ENCODE results near the gene PDE4D. TPM values are rescaled to one million over a fixed set of nuclear protein-coding genes. Genes with fewer than 3 reads are reported as not detected.
"Not testable (repeated sequence)": the region's sequence is repeated elsewhere in the genome, so short reads cannot be mapped to it uniquely, and the experiment has no call there.

PDE4D gene
- total RNA-seq, 1 experiment from 2014 or later: 5.3 TPM

DNA sequence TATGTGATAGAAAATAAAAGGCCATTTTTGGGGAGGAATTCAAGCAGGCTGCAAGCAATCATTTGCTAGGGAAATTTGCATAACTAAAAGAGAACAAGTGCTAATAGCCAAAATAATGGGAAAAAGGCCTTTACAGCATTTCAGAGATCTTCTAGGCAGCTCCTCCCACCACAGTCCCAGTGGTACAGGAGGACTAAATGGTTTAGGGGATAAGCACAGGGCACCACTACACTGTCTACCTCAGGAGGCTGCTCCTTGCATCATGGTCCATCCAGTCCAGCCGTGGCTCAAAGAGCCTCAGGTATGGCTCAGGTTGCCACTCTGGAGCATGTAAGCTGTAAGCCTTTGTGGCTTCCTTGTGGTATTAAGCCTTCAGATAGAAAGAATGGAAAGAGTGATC, 485.6 kb downstream of the PDE4D start:
- Histone ChIP-seq H3K27me3 (ENCODE audit: control insufficient read depth, insufficient read depth, low read length) (no peaks in the 10 kb centered on the region), H3K36me3 (replicated peaks; ENCODE audit: control insufficient read depth, insufficient read depth, low read length) (no peaks in the 10 kb centered on the region), H3K4me3 (ENCODE audit: insufficient read depth, low read depth, low read length) (no peak overlapping the region)
- no peak for DNase-seq

- H3K36me3 ChIP-seq (replicated peaks; ENCODE audit: control insufficient read depth, insufficient read depth, low read length): no peaks in the 10 kb centered on the region
Observed at GRCh38 chr5:59401637-59402036, 491.9 kb downstream of the PDE4D start.

GRCh38 chr5:59394956-59395355, 498.6 kb downstream of the PDE4D start:
- not testable (repeated sequence) for H3K4me3 ChIP-seq (ENCODE audit: insufficient read depth, low read depth, low read length); DNase-seq; H3K27me3 ChIP-seq (ENCODE audit: control insufficient read depth, insufficient read depth, low read length); H3K36me3 ChIP-seq (replicated peaks; ENCODE audit: control insufficient read depth, insufficient read depth, low read length)

More at GRCh38 chr5:59401637-59402036, 491.9 kb downstream of the PDE4D start:
- Histone ChIP-seq H3K27me3 (ENCODE audit: control insufficient read depth, insufficient read depth, low read length) (no peaks in the 10 kb centered on the region), H3K4me3 (ENCODE audit: insufficient read depth, low read depth, low read length) (no peak overlapping the region)
- DNase-seq: no peak

DNA sequence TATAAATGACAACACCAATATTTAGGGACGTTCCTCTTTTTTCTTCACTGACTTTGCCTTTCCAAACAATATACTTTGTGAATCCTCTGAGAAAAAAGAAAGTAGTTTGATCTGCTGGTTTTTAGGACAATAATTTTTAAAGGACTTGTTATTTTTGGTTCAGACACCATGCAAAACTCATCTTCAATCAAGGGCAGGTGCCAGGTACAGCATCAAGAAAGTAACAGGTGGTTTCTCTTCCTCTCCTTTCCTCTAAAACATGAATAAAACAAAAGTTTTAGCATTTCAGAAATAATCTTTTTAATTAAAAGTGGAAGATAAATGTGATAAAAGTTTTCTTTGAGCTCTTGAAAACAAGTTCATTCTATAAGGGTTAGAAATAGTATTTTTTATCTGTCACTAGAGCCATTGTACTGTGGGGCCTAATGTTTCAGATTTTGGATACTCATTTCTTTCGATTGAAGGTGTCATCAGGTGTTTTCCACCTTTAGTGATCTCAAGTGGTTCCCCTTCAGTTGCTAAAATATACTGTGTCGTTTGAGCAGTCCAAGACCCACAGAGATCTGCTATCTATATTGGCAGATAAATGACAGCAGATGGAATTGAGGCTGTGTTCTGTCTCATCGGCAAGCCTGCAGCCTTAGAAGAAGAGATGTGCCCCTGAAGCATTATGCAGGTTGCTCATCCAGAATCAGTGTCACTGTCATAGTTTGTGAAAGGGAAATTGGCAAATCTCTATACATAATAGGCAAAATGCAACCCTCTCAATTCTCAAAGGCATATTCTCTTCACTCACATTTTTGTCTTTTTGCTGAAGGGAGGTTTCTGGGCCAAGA, 499.7 kb downstream of the PDE4D start:
- no peaks in the 10 kb centered on the region for H3K36me3 ChIP-seq (replicated peaks; ENCODE audit: control insufficient read depth, insufficient read depth, low read length)
- no peak overlapping the region for H3K4me3 ChIP-seq (ENCODE audit: insufficient read depth, low read depth, low read length)
- DNase-seq: no peak
- no peaks in the 10 kb centered on the region for H3K27me3 ChIP-seq (ENCODE audit: control insufficient read depth, insufficient read depth, low read length)

DNA sequence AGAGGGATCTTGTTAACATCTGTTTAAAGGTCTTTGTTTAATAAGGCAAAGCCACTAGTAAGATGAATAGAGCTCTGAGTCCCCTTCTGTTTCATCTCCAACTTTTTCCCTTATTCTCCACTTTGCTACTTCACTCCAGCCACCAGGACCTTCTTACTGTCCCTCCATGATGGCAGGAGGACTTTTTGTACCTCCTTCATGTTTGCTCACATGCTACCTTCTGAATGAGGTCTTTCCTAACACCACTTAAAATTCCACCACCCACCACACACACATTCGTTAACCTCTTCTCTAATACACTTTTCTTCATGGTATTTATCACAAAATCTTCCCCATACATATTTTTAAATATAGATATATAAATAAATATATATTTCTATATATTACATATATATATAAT, 501.9 kb downstream of the PDE4D start:
- no peaks in the 10 kb centered on the region for H3K27me3 ChIP-seq (ENCODE audit: control insufficient read depth, insufficient read depth, low read length)
- H3K4me3 ChIP-seq (ENCODE audit: insufficient read depth, low read depth, low read length): no peak overlapping the region
- DNase-seq: no peak

GRCh38 chr5:59390989-59391388, 502.5 kb downstream of the PDE4D start:
- H3K36me3 ChIP-seq (replicated peaks; ENCODE audit: control insufficient read depth, insufficient read depth, low read length): no peaks in the 10 kb centered on the region
- H3K4me3 ChIP-seq (ENCODE audit: insufficient read depth, low read depth, low read length): no peak overlapping the region
- H3K27me3 ChIP-seq (ENCODE audit: control insufficient read depth, insufficient read depth, low read length): no peaks in the 10 kb centered on the region
- no peak for DNase-seq

More for the DNA sequence above, 501.9 kb downstream of the PDE4D start:
- no peaks in the 10 kb centered on the region for H3K36me3 ChIP-seq (replicated peaks; ENCODE audit: control insufficient read depth, insufficient read depth, low read length)

- H3K4me3 ChIP-seq (ENCODE audit: insufficient read depth, low read depth, low read length): no peak overlapping the region
- no peaks in the 10 kb centered on the region for H3K27me3 ChIP-seq (ENCODE audit: control insufficient read depth, insufficient read depth, low read length)
- no peak for DNase-seq
Observed at GRCh38 chr5:59390074-59390659, 503.4 kb downstream of the PDE4D start.

DNA sequence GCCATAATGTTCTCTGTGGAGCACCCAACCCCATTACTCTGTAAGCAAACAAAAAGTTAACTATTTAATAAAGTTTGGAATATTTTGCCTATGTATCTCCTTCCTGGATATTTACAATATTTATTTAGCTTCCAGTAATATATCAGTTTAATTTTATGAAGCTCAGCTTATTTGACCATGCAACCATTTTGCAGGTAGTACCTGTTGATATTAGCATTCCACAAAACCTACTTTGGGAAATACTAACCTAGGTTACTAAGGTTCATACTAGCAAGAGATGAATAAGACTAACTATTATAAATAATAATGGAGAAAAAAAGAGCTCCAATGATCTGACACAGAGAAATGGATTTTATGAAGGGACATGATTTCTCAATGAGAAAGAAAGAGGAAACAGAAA, 506.4 kb downstream of the PDE4D start:
- DNase-seq: no peak
- no peaks in the 10 kb centered on the region for H3K36me3 ChIP-seq (replicated peaks; ENCODE audit: control insufficient read depth, insufficient read depth, low read length)
- H3K27me3 ChIP-seq (ENCODE audit: control insufficient read depth, insufficient read depth, low read length): no peaks in the 10 kb centered on the region
- no peak overlapping the region for H3K4me3 ChIP-seq (ENCODE audit: insufficient read depth, low read depth, low read length)

More at GRCh38 chr5:59390074-59390659, 503.4 kb downstream of the PDE4D start:
- no peaks in the 10 kb centered on the region for H3K36me3 ChIP-seq (replicated peaks; ENCODE audit: control insufficient read depth, insufficient read depth, low read length)

GRCh38 chr5:59385700-59386099, 507.8 kb downstream of the PDE4D start:
- no peak for DNase-seq
- Histone ChIP-seq H3K36me3 (replicated peaks; ENCODE audit: control insufficient read depth, insufficient read depth, low read length) (no peaks in the 10 kb centered on the region), H3K27me3 (ENCODE audit: control insufficient read depth, insufficient read depth, low read length) (no peaks in the 10 kb centered on the region), H3K4me3 (ENCODE audit: insufficient read depth, low read depth, low read length) (no peak overlapping the region)

DNA sequence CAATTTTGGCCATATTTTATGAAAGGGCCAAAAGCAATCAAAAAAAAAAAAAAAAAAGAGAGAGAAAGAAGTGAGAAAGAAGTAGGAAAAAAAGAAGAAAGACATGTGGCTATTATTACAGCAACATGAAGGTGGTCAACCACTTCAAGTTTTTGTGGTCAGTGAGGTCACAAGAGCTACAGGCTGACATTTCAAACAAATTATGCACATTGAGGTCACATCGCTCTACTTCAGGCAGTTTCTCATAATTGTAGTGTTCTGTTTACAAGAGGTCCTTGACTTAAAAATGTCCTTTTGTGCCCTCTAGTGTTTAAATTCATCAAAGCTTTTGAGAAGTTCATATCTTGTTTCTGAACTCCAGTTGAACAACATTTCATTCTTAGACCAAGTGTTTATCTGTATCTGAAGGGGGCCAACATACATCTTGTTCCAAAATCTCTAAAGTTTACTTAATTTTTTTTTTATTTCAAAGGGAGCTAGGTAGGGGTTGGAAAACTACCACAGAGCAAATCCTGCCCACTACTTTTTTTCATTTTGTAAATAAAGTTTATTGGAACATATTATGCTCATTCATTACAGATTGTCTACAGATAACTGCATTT, 513.1 kb downstream of the PDE4D start:
- no peak overlapping the region for H3K4me3 ChIP-seq (ENCODE audit: insufficient read depth, low read depth, low read length)
- DNase-seq: no peak
- no peaks in the 10 kb centered on the region for H3K36me3 ChIP-seq (replicated peaks; ENCODE audit: control insufficient read depth, insufficient read depth, low read length)
- no peaks in the 10 kb centered on the region for H3K27me3 ChIP-seq (ENCODE audit: control insufficient read depth, insufficient read depth, low read length)

- not testable (repeated sequence) for H3K27me3 ChIP-seq (ENCODE audit: control insufficient read depth, insufficient read depth, low read length); H3K4me3 ChIP-seq (ENCODE audit: insufficient read depth, low read depth, low read length); H3K36me3 ChIP-seq (replicated peaks; ENCODE audit: control insufficient read depth, insufficient read depth, low read length); DNase-seq
Observed at GRCh38 chr5:59374036-59374435, 519.5 kb downstream of the PDE4D start.

- H3K27me3 ChIP-seq (ENCODE audit: control insufficient read depth, insufficient read depth, low read length): no peaks in the 10 kb centered on the region
- no peak for DNase-seq
- no peaks in the 10 kb centered on the region for H3K36me3 ChIP-seq (replicated peaks; ENCODE audit: control insufficient read depth, insufficient read depth, low read length)
Observed at GRCh38 chr5:59371525-59372127, 521.9 kb downstream of the PDE4D start.

DNA sequence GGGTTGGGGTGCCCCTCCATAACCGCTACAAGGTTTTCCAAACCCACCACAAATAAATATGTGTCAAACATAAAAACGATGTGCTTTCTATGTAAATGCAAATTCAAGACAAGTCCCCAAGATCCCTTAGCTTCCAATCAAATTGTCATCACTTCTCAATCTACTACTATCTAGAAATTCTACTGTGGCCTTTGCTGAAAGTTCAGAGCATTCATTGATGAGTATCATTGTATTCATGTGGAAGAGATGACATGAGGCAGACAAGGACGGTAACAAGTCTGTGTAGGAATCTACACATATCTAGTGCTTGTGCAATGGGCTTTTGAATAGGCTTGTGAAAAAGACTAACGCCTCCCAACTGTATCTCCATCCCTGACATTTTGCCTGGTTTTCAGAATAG, 524.6 kb downstream of the PDE4D start:
- Histone ChIP-seq H3K27me3 (ENCODE audit: control insufficient read depth, insufficient read depth, low read length) (no peaks in the 10 kb centered on the region), H3K4me3 (ENCODE audit: insufficient read depth, low read depth, low read length) (no peak overlapping the region), H3K36me3 (replicated peaks; ENCODE audit: control insufficient read depth, insufficient read depth, low read length) (no peaks in the 10 kb centered on the region)
- no peak for DNase-seq

More at GRCh38 chr5:59371525-59372127, 521.9 kb downstream of the PDE4D start:
- H3K4me3 ChIP-seq (ENCODE audit: insufficient read depth, low read depth, low read length): no peak overlapping the region

DNA sequence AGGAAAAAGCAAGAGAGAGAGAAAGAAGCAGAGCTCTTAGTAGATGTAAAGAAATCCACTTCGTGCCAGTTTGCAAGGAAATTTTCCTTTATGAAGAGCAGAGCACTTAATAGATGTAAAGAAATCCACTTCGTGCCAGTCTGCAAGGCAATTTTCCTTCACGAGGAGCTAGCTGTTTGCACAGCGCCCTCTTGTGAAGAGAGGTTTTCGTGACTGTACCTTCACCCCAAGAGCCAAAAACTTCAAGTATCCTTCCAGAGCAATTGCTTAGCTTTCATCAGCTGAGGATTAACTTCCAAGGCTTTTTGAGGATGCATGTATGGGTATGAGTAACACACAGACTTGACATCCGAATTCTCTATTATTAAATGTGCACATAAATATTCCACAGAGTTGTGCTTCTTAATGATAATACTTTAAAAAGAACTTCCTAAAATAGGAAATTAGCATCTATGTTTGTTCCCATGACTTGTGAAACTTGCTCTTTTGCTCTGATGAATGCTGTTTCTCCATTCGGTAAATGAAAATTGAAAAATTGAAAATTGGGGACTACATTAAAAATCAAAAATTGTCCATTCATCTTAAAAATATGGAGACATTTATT, 525.6 kb downstream of the PDE4D start:
- DNase-seq: peak; percentile 23
- Histone ChIP-seq H3K27me3 (ENCODE audit: control insufficient read depth, insufficient read depth, low read length) (no peaks in the 10 kb centered on the region), H3K36me3 (replicated peaks; ENCODE audit: control insufficient read depth, insufficient read depth, low read length) (no peaks in the 10 kb centered on the region)

More for the DNA sequence above, 525.6 kb downstream of the PDE4D start:
- no peak overlapping the region for H3K4me3 ChIP-seq (ENCODE audit: insufficient read depth, low read depth, low read length)

Measured in H7 (cell line).